GM18526 (cell line): Measurements from ENCODE around the gene TRMT61A.

Source experiments
- POLR2A ChIP-seq: IDR thresholded peaks from 3 replicates; pipeline ENCODE4 v1.6.1; 2011; ENCODE audit not compliant: insufficient read length; ENCODE audit errors: extremely low read depth

Gene TRMT61A

DNA sequence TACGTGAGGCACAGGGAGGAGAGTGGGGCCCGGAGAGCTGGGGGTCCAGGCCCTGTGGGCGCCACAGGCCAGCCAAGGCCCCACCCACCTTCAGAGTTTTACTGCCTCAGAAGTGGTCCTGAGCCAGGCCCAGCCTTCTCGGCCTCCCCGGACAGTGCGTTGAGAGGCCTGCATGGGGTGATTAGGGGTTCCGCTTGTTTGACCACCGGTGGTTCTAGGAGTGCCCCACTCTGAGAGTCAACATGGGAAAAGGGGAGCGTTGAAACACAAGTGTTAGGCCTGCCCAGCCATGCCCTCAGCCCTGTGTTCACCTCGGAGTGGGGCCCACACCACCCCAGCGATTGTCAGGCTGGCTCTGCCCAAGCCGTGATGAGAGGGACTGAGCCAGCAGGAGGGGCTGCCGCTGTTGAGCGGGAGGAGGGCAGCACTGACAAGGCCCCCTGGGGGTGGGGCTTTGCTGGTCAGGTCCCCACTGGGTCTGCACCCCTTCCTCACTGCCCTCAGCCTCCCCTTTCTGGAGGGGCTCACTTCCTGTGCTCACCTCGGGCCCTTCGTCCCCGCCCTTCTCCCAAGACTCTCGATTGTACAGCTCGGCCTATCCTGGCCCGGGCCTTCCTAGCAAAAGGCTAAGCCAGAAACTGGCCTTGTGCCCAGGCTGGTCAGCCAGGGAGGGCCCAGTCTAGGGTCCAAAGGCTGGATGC, 11.1 kb upstream of the TRMT61A start:
- no peak for TF ChIP-seq POLR2A

DNA sequence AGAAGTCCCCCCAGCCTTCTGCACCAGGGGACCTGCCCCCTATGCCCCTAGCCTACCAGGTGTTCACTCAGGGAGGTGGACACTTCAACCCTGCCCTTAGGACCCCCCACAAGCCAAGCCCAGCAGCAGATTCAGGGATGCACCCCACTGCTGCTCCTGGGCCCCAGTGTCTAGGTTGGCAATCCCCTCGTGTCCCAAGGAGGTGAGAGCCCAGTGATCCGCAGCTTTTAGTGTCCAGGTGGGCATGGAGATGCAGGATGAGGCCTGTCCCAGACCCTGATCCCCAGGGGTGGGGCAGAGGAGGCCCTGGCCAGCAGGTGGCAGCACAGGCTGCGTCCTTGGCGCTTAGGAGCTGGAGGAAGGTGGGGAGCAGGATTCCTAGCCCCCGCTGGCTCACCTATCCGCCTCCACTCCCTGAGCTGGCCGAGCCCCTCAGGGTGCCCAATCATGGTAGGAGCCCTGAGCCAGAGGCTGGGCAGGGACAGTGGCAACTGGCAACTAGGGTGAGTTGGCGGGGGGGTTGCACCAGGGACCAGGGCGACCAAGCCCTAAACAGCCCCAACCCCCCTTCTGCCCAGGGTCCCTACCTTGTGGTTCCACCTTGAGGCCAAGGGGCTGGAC, 10.5 kb upstream of the TRMT61A start:
- no peak for TF ChIP-seq POLR2A

DNA sequence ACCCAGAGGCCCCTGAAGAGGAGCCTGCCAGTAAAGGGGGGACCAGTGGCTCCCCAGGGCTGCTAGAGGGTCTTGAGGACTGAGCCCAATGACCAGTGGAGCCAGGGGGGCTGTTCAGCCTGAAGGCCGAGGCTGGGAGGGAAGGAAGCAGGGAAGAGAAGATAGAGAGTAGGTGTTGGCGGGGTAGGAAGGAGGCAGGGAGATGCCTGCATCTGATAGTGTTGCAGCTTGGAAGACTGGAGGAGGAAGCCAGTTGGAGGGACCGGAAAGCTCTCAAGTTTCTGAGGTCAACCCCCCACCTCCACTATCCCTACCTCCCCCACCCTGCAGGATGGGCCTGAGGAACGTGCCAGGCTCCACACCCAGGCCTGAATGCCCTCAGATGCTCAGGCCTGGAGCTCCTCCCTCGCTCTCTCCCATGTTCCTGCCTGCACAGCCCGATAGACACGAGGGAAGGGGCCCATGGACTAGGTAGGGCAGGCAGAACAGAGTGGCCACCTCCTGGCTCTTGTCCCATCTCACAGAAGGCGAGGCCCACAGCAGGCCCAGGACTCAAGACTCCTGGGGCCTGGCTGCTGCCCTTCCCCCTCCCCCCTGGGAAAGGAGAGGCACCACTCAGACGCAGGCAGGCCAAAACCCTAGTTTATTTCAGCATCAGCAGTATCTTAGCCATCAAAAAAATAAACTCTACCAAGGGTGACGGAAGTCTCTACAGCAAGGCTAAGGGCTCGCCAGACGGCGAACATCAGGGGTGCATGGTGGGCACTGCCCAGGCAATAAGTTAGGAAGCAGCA, 9.8 kb upstream of the TRMT61A start:
- no peak for TF ChIP-seq POLR2A

DNA sequence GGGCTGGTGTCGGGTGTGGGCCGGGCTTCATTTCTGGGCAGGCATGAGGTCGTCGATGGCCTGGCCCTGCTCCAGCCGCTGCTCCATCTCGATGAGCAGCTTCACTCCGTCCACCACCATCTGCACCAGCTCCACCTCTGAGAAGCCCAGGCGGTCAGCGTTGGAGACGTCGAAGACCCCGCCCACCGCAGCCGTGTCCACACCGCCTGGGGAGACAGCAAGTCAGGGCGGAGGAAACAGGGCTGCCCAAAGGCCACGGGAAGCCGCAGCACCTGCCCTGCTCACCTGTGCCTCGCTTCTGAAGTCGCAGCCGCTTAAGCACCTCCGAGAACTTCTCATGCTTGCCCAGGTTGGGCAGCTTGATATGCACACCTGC, 9.2 kb upstream of the TRMT61A start:
- TF ChIP-seq POLR2A, result no peak

DNA sequence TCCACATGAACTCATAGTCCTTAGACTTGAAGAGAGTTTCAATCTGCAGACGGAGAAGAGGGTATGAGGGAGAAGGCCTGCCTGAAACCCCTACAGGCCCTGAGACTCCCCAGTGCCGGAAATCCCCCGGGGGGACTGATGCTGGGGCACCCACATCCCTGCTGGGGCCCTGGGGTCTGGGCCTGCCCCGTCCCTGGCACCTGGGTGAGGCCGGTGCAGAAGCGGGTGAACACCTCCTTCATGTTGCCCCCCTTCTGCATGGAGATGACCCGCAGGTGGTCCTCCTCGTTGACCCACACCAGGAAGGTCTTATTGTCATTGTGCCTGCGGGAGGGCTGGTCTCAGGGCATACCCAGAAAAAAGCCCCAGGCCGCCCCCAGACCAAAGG, 8.7 kb upstream of the TRMT61A start:
- TF ChIP-seq POLR2A, result no peak

DNA sequence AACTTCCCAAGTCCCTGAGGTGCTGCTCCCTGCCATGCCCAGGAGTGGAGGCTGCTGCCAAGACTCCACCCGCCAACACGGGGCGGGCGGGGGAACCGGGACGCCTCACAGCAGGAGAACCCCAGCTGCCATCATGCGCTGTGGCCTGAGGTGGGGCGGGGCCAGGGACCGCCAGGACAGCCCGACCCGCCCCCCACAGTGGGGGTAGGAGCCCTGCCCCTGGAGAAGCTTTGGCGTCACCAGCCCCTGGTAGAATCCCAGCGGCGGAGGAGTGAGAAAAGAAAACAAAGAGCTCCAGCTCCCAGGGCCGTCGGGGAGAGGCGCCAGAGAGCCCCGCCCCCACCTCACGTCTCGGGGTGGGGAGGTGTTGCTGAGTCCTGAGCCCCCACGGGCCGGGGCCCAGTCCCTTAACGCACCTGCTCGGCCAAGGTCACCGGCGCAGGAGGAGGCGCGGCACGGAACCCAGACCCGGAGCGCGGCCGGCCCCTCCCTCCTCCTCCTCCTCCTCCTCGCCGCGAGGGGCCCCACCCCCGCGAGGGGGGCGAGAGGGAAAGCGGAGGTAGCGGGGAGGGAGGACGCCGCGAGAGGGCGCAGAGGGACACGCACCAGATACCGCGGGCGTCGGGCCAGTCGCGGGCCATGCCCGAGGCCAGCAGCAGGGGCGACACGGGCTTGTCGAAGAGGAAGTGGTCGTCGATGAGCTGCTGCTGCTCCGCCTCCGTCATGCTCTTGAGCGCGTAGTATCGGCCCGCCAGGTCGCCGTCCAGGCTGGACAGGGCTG, 8.1 kb upstream of the TRMT61A start:
- no peak for TF ChIP-seq POLR2A

DNA sequence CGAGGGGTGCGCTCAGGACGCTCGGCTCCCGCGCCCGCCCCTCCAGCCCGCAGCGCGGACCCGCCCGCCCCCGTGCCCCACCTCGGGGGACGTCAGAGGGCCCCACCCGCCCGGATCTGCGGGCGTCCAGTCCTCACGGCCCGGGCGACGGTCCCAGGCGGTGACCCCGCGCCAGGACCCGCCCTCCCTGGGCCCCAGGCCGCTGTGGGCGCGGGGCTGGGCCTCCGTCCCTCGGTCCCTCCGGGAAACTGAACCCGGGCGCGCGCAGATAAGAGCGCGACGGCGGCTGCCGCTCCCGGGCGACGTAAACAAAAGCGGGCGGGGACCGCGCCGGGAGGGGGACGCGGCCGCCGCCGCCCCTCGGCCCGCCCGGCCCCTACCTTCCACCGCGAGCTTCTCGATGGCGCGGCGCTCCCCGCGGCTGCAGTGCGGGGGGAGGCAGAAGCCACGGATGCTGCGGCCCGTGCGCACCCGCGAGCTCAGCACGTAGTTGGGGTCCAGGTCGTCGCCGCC, 7.5 kb upstream of the TRMT61A start:
- no peak for TF ChIP-seq POLR2A

DNA sequence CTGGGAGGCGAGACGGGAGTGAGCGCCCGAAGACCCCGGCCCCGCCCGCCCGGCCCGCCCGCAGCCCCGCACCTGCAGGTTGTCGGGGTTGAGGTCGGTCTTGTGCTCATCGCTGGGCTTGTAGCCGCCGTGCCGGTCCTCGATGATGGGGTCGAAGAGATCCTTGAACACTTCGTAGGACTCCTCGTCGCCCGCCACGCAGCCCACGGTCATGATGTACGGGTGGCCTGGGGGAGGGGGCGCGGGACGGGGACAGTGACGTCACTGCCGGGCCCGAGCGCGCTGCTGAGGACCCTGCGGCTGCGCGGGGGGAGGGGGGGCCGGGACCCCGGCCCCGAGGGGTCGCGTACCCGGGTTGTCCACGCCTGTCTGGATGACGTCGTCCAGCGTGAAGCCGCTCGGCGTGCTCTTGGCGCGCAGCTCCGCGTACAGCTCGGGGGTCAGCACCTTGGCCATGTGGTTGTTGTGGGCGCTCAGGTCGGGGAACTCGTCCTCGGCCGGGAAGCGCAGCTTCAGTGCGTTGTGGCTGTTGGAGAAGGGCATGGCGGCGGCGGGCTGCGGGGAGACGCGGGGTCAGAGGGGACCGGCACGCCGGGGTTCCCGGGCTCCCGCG, 6.9 kb upstream of the TRMT61A start:
- no peak for TF ChIP-seq POLR2A

DNA sequence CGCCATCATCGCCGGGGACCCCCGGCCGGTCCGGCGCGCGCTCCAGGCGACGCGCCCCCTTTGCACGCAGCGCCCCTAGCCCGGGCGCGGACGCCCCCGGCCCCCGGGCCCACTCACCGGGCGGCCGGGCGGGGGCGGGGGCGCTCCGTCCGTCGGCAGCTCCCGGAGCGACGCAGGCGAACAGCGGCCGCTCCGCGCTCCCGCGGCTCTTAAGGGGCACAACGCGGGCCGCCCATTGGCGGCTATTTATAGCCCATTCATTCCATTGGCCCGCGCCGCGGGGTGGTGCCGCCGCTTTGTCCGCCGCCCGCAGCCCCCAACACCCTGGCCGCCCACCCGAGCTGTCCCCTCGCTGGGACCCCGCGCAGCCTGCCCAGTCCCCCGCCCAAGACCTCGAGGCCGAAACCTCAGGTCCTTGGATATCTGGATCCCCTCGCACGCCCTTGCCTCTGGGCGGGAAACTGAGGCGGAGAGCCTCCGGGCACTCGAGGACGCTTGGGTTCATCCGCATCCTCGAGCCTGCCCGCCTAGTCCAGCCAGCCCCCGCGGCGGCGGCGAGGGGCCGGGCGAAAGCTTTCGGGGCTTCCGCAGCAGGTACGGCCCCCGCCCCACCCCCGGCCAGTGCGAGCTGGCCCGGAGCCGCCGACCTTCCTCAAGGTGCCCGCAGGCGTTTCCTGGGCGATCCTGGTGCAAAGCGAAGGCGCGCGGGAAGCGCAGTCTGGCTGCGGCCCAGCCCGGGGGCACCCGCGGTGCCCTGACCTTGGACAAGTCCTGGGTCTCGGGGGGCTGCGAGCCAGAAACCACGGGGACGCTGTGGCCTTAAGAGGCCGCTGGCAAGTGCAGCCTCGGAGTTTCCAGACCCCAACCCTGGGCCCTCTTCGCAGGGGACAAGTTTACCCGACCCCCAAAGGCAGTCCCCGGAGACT, 6.1 kb upstream of the TRMT61A start, which contains the start of gene CKB:
CKB (minus strand) TSS at position 182 of the 926 bp plus-strand sequence. CDS start 337 bp downstream, outside the sequence.
- peak; percentile 23 for TF ChIP-seq POLR2A

DNA sequence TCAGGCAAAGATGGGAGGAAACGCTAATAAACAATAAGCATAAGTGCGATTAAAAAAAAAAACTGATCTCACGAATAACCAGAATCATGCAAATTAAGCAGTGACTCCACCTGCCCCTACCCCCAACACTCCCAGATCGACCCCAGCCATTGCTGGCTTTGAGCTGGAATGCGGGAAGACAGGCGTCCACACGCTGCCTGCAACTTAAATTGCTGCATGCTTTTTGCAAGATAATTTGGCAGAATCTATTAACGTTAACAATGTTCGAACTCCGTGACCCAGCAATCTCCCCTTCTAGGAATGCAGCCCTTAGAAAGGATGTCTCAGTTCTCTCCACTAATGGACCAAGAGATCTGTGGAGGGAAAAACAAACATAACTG, 5.4 kb upstream of the TRMT61A start:
- TF ChIP-seq POLR2A, result no peak

DNA sequence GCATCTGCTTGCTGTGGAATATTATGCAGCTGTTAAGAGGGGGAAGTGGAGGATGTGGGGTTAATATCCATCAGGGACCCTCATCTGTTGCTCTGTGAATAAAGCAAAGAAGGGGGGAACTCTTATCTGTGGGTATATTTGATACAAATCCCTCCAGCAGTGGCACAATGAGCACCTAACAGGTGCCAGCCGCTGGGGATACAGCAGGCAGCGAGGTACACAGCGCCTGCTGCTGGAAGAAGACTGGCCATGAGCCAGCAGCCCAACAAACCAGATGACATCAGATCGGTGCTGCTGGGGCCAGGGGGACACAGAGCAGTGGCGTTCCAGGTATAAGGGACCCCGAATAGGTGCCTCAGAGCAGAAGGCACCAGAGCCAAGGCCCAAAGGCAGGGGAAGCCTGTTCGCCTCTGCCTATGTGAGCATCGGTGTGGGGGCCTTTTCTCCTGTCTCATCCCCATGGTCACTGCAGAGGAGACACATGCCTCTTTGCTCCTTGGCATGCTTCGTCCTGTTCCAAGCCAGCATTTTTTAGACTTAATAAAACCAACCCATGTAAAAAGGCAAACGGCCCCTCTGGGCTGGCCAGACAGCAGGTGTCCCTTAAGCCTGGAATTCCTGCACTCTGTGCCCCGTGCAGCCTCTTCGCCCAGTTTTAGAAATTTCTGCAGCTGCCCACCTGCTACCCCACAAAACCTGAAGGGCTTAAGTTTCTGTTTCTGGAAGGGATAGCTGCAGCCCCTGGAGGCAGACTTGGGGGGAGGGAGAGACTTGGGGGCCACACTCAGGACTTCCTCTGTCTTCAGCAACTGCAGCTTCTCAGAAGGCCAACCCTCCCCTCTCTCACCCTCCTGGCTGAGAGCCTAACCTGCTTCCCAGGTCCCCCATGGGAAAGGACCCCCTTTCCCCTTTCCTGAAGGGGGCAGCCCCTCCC, 4.7 kb upstream of the TRMT61A start:
- TF ChIP-seq POLR2A, result no peak

DNA sequence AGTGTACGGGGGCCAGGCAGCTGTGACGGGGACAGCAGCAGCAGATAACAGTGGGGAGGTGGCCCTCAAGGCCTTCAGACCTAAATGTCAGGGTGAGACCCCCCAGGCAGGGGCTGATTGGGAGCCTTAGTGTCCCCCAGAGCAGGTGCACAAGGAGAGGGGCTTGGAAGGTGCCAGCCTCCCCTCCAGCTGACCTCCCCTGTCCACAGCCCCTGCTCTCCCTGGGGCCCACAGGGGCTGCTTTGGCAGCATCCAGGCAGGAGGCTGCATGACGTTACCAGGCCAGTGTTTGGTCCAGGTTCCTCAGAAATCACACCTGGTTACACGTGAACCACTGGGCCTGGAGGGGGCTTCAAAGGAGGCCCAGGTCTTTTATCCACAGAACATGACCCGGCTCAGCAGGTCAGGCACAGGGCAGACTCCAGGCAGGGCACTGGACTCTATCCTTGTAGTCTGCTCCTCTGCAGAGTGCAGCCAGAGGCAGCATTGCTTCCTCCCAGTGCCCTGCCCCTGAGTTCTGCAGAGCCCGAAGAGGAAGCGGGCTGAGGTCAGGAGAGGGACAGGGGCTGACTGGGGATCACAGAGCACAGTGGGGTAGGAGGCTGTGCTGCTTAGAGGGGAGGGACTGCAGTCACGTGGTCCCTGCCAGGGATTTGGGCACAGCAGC, 2.6 kb upstream of the TRMT61A start:
- TF ChIP-seq POLR2A, result no peak
